GM12864 (cell line): Measurements from ENCODE around the gene CTRB2.

ENCODE experiments used
- DNase-seq: peaks from one replicate; pipeline ENCODE4 v3.0.0-alpha.2; 2011; ENCODE audit warnings: low read depth
- H3K4me3 ChIP-seq: 2 replicates; pipeline ENCODE4 v1.5.1; 2011; ENCODE audit warnings: mild to moderate bottlenecking, low read depth, low read length, control low read depth
- TF ChIP-seq, protein P1 (sequence below): IDR thresholded peaks from 2 replicates; pipeline ENCODE4 v1.5.1; 2011; ENCODE audit warnings: low read depth, mild to moderate bottlenecking, moderate library complexity, low read length, control low read depth, inconsistent platforms; ENCODE audit errors: missing control alignments

CTRB2 gene

DNA sequence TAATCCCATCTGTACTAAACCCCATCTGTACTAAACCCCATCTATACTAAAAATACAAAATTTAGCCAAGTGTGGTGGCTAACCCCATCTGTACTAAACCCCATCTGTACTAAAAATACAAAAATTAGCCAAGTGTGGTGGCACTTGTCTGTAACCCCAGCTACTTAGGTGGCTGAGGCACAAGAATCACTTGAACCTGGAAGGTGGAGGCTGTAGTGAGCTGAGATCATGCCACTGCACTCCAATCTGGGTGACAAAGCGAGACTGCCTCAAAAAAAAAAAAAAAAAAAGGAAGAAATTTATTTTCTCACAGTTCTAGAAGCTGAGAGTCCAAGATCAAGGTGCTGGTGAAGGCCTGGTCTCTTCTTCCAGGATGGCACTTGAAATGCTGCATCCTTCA lies 46.6 kb downstream of the CTRB2 start:
- TF ChIP-seq, protein P1, sequence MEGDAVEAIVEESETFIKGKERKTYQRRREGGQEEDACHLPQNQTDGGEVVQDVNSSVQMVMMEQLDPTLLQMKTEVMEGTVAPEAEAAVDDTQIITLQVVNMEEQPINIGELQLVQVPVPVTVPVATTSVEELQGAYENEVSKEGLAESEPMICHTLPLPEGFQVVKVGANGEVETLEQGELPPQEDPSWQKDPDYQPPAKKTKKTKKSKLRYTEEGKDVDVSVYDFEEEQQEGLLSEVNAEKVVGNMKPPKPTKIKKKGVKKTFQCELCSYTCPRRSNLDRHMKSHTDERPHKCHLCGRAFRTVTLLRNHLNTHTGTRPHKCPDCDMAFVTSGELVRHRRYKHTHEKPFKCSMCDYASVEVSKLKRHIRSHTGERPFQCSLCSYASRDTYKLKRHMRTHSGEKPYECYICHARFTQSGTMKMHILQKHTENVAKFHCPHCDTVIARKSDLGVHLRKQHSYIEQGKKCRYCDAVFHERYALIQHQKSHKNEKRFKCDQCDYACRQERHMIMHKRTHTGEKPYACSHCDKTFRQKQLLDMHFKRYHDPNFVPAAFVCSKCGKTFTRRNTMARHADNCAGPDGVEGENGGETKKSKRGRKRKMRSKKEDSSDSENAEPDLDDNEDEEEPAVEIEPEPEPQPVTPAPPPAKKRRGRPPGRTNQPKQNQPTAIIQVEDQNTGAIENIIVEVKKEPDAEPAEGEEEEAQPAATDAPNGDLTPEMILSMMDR = no peak
- no peak overlapping the region for H3K4me3 ChIP-seq
- no peak for DNase-seq
